ENCODE results near the gene NME9. TPM values are rescaled to one million over a fixed set of nuclear protein-coding genes. Genes with fewer than 3 reads are reported as not detected.

The NME9 gene
- total RNA-seq, 1 donor from 2014 or later: not detected

GRCh38 chr3:138363322-138363721, 33.7 kb upstream of the NME9 start:
- DNase-seq (ENCODE audit: low spot score): peak; percentile 11

DNA sequence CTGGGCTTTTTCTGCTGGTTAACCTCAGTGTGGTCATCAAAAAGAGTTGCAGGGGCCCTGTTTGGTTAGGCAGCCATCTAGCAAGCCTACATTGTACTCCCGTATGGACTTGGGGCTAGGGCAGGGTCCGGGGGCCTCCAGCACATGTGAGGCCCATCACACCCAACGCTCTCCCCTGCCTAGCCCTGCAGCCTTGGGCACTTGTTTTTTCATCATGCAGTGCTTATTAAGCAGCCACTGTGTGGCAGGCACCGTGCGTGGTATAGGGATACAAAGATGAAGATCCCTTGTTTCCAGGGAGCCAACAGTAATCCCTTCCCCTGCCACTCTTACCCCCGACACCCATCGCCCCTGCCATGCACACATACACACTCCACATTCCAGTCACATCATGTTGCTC, 32.9 kb upstream of the NME9 start:
- DNase-seq (ENCODE audit: low spot score): peak; percentile 45

GRCh38 chr3:138361561-138361971, 31.9 kb upstream of the NME9 start:
- DNase-seq (ENCODE audit: low spot score): peak; percentile 73

GRCh38 chr3:138360869-138361525, 31.3 kb upstream of the NME9 start:
- DNase-seq (ENCODE audit: low spot score): peak; percentile 53

DNA sequence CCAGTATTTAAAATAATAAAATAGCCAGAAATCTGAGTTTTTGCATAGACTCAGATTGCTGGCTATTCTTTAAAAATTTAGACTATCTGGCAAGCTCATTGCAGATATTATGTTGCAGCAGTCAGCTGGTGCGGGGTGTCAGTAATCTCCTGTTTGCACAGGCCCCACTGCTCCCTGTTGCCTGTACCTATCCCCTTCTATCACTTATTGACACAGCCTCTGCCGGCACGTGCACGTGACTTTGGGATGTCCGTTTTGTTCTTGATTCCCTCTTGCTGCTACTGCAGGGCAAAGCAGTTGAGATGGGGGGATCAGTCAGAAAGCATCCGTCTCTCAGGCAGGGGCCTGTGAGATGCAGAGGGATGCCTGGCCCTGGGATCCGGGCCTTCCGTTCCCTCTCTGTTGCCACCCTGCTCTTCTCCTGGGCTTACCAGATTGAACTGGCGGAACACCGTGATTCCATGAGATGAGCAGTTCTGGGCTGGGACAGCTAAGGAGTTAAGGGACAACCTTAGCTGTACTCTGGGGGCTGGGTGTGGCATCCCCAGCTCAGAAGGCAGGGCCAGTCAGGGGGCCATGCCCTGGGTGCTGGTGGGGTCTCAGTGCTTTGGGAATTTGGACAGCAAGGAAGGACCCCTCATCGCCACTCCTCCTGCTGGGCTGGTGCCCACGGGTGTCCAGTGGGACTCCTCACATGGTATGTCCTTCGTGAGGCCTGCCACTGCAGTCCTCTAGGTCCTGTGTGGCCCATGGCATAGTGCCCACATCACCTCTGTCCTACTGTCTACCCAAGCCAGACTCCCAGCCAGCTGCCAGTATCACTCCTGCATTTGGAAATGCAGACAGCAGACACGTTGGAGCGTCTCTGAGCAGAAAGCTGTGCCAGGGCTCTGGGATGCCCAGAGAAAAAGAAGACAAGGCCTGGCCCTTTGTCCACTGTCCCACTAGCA, 30.5 kb upstream of the NME9 start:
- peak; percentile 84 for DNase-seq (ENCODE audit: low spot score)

- peak; percentile 64 for DNase-seq (ENCODE audit: low spot score)
Measured at GRCh38 chr3:138359148-138359918, 29.7 kb upstream of the NME9 start.

DNA sequence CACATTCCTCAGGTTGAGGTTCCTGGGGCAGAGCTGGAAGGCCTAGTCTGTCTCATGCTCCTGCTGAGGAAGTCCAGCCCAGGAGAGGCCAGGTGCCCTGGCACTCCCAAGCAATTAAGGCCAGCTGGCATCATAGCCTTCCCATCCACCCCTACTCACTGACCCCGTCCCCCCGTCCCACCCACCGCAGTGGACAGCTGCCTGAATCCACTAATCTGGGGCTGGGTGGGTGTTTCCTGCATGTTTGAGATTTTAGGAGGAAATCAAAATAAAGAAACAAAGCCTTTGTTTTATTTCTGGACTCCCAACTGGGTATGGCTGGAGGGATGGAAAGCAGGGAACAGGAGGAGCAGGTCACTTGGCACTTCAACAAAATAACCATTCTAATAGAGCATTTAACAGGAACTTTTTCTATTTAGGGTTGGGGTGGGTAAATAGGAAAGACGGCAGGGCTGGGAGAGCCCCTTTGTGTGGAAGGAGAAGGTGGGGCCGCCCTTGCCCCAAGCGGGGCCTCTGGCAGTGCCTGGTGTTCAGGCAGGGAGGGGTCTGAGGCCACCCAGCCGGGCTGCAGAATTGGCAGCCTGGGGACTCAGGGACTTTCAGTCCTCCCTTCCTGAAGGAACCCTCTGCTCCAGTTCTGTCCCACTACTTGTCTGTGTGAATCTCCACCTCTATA, 27.2 kb upstream of the NME9 start:
- DNase-seq (ENCODE audit: low spot score): peak; percentile 75

DNA sequence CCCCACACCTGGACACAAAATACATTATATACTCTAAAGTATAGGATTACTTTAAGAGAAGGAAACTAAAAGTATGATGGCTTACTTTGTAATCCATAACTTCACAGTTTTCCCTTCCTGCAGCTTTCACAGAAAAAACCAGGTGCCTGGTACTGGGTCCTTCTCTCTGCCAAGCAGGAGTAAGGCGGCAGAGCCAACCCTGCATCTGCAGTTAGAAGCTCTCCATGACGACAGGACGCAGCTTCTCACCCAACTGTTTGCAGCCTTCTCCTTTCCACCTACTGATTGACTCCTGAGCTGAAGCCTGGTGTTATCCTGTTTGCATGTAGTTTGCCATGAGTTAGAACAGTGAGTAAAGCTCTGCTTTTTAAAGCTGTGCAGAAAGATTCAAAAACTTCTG, 25.4 kb upstream of the NME9 start:
- peak; percentile 30 for DNase-seq (ENCODE audit: low spot score)

GRCh38 chr3:138354376-138354775, 24.7 kb upstream of the NME9 start:
- peak; percentile 39 for DNase-seq (ENCODE audit: low spot score)

GRCh38 chr3:138351916-138352550, 22.4 kb upstream of the NME9 start:
- peak; percentile 64 for DNase-seq (ENCODE audit: low spot score)

DNA sequence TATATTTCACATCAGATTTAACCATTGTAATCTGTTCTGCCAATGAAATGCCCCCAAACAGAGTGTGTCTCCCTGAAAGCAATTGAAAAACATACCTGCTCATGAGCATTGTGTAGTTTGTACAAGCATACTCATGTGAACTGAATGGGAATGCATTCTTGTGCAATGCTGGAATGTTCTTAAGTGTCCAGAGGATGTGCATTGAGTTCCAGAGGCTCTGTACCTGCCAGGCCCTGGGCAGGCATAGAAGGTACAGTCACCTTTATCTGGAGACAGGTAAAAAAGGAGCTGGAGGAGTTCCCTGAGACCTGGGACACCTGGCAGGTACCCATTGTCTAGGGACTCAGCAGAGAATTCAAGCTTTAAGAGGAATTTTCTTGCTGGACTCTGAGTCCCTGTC, 21.5 kb upstream of the NME9 start:
- DNase-seq (ENCODE audit: low spot score): peak; percentile 4

- DNase-seq (ENCODE audit: low spot score): peak; percentile 62
Measured at GRCh38 chr3:138349926-138350665, 20.4 kb upstream of the NME9 start.

- peak; percentile 83 for DNase-seq (ENCODE audit: low spot score)
Measured at GRCh38 chr3:138348754-138349739, 19.4 kb upstream of the NME9 start.

- DNase-seq (ENCODE audit: low spot score): peak; percentile 93
Measured at GRCh38 chr3:138347960-138348753, 18.5 kb upstream of the NME9 start, which contains the start of gene MRAS. Gene MRAS (plus strand): TSS chr3:138348579. CDS start chr3:138372884, 24,305 bp downstream.

- DNase-seq (ENCODE audit: low spot score): peak; percentile 73
Measured at GRCh38 chr3:138344754-138345153, 15.1 kb upstream of the NME9 start.

- no peak for DNase-seq (ENCODE audit: low spot score)
Measured at GRCh38 chr3:138340511-138340910, 10.9 kb upstream of the NME9 start.

DNA sequence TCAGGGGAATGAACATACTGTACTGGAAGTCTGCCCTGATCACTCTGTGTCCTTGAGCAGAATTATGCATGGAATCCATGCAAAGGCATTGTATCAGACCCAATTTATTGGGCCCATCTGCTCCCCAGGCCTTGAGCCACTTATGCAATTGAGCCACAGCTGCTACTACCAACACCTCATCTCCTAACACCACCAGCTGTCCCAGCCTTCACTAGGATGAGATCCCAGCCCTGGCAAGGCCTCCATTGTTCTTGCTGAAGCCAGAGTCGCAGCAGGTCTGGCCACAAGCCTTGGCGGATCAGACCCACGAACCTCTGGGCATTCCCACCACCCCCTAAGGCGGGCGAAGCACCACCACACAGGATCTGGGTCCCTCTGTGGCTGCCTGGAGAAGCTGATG, 9.2 kb upstream of the NME9 start:
- peak; percentile 71 for DNase-seq (ENCODE audit: low spot score)

DNA sequence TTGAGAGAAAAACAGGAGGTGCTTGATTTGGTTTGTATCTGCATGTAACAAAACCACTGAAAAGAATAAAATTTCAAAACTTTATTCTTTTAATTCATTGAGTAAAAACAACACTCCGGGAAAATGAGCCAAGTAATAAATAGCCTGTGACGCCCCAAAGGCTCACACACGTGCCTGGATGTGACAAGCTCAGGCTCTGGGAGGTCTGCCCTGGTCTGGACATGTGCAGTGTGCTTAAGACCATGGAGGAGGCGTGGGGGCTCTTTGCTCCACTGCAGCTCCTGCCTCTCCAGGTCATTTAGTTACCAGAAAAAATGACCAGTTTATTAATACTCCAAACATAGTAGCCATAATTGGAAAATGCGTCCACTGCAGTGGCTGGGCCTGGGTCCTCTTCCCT, 8.6 kb upstream of the NME9 start:
- DNase-seq (ENCODE audit: low spot score): peak; percentile 26

Data from mesenteric fat pad (tissue), 1 donor.